ACHN (cell line): ENCODE data around the gene C4orf50.
"Not testable (repeated sequence)": the region's sequence is repeated elsewhere in the genome, so short reads cannot be mapped to it uniquely, and the experiment has no call there.

Source experiments
- DNase-seq: peaks from one replicate; pipeline ENCODE4 v3.0.0-alpha.2; 2015
- in situ Hi-C: cut with HindIII; loops from 2 replicates; pipeline ENCODE4 v1.10.0; 2017; ENCODE audit warnings: low sequenced_read_pairs, low pct_ligation_motif_present, low pct_unique_long_range_greater_than_20kb

Gene C4orf50

GRCh38 chr4:6022607-6023288, 4.5 kb upstream of the C4orf50 start:
- in situ Hi-C loops = no loop called here
- DNase-seq = no peak

GRCh38 chr4:6021831-6022606, 3.8 kb upstream of the C4orf50 start:
- no peak for DNase-seq
- in situ Hi-C loops = no loop called here

- no peak for DNase-seq
- in situ Hi-C loops = no loop called here
These were observed 2.4 kb upstream of the C4orf50 start for GRCh38 chr4:6020613-6021012.

DNA sequence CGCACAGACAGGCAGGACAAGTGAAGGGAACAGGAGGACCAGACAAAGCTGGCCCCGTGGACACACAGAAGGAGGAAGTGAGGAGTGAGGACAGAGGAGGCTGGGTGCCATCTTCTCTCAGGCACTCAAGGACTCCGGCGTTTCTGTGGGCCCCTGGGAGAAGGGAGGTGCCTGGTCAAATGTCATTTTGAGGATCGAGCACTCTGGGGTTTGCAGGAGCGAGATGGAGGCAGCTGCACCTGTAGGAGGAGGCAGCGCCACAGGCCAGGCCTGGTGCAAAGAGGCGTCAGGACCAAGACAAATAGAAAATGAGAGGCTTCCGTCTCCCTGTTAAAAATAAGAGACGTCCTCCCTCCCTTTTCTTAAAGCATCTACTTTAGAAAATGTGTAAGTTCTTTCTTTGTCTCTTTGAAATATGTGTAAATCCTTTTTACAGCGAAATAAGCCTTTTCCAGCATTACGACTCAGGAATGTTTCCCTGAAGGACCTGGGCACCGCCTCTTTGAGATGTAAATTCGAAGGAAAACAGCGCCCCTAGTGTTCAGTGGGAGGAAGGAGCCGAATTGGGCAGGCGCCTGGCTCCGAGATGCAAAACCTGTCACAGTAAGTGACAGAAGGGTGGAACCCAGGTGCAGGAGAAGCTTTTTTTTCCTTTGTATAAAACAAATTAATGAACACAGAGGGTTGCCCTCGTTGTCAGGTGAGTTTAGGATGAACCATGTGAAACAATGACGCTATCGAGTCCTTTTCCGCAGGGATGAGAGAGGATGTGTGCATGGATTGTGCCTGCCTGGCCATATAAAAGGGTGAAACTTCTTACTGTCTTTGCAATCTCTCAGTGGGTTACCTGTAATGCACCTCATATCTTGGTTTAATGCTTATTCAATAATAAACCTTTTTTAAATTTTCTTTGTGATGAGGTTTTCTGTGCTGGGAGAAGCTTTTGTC, 1.4 kb upstream of the C4orf50 start:
- peak; percentile 55 for DNase-seq
- in situ Hi-C loops = no loop called here

GRCh38 chr4:6017800-6018199, 431 bp downstream of the C4orf50 start:
- in situ Hi-C loops = no loop called here
- DNase-seq = no peak

DNA sequence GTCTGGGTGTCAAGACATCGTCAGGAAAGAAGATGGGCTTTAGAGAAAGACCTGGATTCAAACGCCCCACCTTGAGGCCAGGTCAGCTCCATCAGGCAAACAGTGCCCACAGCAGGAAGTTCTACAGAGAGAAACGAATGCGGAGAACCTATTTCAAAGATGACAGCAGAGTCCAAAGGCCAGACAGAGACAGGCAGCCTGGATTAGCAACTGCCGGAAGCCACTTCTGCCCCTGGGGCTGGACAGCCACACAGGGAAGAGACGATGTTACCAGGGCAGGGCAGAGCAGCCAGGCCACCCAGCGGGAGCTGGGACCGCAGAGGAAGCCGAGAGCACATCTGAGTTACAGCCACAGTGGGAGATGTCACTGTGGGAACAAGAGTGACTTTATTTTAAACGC, 1.2 kb downstream of the C4orf50 start:
- in situ Hi-C loops = no loop called here
- no peak for DNase-seq

DNA sequence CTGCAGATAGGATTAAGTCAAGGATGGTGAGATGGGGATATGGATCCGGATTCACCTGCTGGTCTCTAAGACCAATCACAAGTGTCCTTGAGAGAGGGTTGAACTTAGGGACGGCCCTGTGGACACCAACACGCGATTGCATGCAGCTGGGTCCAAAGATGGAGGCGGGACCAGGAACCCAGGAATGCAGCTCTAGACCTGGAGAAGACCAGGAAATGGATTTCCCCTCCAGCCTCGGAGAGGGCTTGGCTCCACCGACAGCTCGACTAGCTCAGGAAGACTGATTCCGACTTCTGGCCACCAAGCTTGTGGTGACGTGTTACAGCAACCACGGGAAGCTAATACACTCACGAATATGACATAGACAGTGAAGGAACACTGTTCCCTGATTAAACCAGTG, 4.7 kb downstream of the C4orf50 start:
- in situ Hi-C loops = no loop called here
- no peak for DNase-seq

DNA sequence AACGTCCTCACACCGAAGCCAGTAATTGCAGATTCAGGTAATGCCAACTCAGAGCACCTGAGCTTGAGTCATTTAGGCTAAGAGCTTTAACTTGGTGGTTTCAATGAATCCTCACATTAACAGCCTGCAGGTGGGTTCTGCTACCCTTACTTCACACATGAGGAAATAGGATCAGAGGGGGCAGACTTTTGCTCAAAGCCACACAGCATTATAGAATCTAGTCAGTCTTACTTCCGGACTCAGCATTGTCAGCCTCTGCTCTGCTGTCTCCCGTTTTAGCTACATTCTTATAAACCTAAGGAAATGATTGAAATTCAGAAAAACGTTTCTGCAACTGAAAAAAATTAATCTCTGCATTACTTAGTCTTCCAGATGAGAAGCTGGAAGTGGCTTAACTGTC, 6.0 kb downstream of the C4orf50 start:
- no peak for DNase-seq
- in situ Hi-C loops = no loop called here

DNA sequence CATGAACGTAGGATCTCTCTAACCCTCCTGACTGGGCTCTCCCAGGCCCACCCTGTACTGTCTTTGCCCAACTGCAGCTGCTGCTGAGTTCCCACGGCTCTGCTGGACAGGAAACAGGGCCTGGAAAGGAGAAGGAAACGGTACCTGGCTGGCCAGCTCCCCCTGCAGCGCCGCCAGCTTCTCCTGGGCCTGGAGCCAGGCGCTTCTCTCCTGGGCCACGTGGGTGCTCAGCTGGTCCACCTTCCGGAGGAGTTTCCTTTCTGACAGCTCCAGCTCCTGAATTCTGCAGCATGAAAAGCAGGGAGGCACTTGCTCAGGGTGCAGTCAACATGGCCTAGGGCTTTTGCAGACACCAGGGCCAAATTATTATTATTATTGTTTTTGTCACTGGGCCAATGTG, 6.5 kb downstream of the C4orf50 start:
- in situ Hi-C loops = no loop called here
- DNase-seq = no peak

DNA sequence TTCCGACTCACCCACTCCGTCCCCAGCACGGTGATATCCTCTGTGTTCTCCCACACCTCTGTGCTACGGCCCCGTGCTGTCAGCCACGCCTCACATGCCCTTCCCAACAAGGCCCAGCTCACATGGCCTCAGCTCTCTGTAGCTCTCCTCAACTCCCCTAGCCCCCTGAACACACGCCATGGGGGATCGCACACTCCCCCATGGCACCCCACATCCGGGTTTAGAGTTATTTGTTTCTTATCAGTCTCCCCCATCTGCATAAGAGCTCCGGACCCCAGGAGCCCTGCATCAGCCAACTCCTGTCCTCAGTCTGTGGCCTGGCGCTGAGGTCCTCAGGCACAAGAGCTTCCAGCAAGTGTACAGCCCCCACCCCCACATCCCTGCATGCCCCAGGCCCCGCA, 7.0 kb downstream of the C4orf50 start:
- DNase-seq = no peak
- in situ Hi-C loops = no loop called here

DNA sequence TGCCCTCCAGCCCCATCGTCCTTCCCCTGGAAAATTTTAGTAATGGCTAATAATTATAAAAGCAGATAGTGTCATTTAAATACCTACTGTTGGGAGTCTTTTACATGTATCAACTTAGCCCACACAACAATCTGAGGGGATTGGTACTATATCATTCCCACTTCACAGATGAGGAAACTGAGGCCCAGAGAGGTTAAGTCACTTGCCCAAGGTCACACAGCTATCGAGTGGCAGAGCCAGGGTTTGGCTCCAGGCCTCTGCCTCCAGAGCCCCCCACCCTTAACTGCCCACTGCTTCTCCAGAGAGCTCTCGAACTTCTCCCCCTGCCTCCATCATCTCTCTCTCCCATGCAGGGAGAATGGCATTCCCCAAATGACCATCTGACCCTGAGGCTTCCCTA, 7.4 kb downstream of the C4orf50 start:
- in situ Hi-C loops = no loop called here
- no peak for DNase-seq

GRCh38 chr4:6009452-6009851, 8.8 kb downstream of the C4orf50 start:
- in situ Hi-C loops = no loop called here

GRCh38 chr4:6008766-6009385, 9.4 kb downstream of the C4orf50 start:
- no peak for DNase-seq
- in situ Hi-C loops = no loop called here

More at GRCh38 chr4:6009452-6009851, 8.8 kb downstream of the C4orf50 start:
- no peak for DNase-seq

DNA sequence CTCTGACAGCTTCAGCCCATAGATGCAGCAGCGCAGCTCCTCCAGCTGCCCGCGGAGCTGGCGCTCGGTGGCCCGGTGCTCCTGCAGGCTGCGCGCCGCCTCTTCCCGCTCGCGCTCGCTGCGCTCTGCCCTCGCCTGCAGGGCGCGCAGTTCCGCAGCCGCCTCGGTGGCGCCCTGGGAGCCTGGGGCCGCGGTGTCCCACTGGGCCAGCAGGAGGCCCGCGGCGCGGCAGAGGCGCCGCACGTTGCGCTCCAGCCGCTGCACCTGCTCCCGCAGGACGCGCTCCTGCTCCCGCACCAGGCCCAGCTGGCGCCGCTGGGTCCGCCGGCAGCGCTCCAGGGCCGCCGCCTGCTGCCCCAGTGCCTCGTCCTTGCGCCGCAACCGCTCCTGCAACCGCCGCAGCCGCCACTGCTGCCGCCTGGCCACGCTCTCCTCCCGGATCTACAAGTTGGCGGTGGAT, 10.1 kb downstream of the C4orf50 start:
- in situ Hi-C loops = no loop called here
- no peak for DNase-seq

DNA sequence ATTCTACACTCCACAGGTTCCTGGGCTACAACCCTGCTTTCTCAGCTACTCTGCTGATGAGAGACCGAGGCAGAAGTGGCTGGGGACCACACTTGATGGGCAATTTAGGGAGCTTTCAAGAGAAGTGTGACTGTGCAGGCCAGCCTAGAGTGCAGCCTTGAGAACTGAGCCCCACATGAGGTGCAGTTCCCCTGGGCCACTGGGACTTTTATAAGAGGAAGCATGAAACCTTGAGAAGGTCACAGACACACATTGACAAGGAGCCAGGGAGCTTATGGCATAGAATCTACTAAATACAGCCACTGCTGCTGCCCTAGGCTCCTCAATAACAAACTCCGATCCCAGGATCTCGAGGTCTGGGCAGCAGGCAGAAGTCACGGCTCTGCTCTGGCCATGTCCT, 13.1 kb downstream of the C4orf50 start:
- no peak for DNase-seq
- in situ Hi-C loops = no loop called here

DNA sequence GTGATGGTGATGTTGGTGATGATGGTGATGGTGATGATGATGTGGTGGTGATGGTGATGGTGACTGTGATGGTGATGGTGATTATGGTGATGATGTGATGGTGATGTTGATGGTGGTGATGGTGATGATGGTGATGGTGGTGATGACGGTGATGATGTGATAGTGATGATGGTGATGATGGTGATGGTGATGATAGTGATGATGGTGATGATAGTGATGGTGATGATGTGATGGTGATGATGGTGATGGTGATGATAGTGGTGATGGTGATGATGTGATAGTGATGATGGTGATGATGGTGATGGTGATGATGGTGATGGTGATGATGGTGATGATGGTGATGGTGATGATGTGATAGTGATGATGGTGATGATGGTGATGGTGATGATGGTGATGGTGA, 14.7 kb downstream of the C4orf50 start:
- DNase-seq, in situ Hi-C loops: not testable (repeated sequence)

DNA sequence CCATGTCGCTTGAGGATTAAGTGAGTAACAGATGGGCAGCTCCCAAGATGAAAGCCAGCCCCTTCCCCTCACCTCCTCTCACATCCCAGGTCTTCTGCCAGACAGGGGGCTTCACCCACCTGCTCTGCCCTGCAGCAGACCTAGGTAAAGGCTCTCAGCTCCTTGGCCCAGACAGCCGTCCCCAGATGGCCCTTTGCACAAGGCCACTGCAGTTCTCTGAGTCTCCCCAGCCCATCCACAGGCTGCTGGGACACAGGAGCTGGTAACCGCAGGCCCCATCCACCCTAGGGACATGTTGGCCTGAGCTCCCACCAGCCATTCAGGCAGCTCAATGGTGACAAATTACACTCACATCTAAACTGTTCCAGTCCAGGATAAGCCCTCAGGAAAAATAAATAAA, 15.3 kb downstream of the C4orf50 start:
- in situ Hi-C loops = no loop called here
- no peak for DNase-seq

DNA sequence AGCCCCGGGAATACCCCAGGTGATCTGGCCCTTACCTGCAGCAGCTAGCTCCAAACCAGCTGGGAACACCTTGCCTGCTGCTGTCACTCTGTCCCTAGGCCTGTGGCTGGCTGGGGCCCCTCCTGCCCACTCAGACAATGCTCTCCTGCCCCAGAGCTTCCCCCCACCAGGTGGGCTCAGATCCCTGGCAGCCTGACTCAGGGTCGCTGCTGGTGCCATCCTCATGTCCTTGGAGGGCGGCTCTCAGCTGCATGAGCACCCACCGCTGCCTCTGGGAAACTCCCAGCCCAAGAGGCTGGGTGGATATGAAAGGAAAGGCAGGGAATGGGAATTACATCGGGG, 15.8 kb downstream of the C4orf50 start:
- in situ Hi-C loops = no loop called here
- no peak for DNase-seq
